C4-2B (cell line): ENCODE measurements around the gene MYRFL.

Source experiments
- H3K27ac ChIP-seq: fragments of 450-650 bp; 2 replicates; pipeline ENCODE4 v1.5.1; 2017
- CTCF ChIP-seq: fragments of 450-650 bp; conservative IDR thresholded peaks from 2 replicates; pipeline ENCODE4 v1.5.1; 2017; ENCODE audit warnings: mild to moderate bottlenecking
- ZFX ChIP-seq: fragments of 450-650 bp; IDR thresholded peaks from 2 replicates; pipeline ENCODE4 v1.6.1; 2017

MYRFL gene

GRCh38 chr12:69994724-69995173 lies 169.7 kb downstream of the MYRFL start:
- TF ChIP-seq ZFX, result no peak
- TF ChIP-seq CTCF, result no peak
- H3K27ac ChIP-seq, result no peak overlapping the region

DNA sequence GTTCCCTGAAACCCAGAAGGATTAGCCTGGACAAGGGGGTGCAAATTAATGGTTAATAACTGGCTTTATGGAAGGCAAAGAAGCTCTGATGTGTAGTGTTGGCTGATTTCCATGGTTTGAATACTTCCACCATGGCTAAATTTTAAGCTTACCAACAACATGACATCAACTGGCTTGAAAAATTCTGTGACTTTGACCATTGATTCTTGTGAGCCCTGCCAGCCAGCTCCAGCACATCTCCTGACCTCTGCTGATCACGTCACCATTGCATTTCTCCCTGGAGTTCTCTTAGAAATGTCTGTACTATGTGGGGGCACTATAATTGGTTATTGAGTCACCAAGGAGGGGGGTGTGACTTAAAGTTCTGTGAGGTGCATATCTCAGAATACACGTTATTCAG lies 171.2 kb downstream of the MYRFL start:
- TF ChIP-seq ZFX (no peak), CTCF (no peak)
- H3K27ac ChIP-seq, result no peak overlapping the region

- no peak for TF ChIP-seq ZFX
- H3K27ac ChIP-seq, result no peak overlapping the region
These were observed 171.7 kb downstream of the MYRFL start for GRCh38 chr12:69996722-69997121.

DNA sequence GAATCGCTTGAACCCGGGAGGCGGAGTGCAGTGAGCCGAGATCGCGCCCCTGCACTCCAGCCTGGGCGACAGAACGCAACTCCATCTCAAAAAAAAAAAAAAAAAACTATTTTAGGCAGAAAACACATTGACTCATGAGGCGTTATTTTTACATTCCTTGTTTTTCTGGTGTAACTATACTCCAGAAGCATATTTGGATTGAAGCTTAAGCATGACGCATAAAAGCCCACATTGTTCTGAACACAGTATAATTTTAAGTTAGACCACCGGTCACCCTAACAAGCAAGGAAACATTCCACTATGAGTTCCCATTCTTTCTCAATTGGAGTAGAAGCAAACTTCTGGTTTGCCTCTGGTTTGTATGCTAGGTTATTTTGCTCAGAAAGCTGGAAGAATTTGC lies 173.0 kb downstream of the MYRFL start:
- H3K27ac ChIP-seq, result no peak overlapping the region
- TF ChIP-seq ZFX (no peak), CTCF (no peak)

- H3K27ac ChIP-seq, result no peak overlapping the region
- no peak for TF ChIP-seq ZFX
- TF ChIP-seq CTCF, result no peak
These were observed 173.9 kb downstream of the MYRFL start for GRCh38 chr12:69998922-69999321.

- no peak for TF ChIP-seq CTCF
- TF ChIP-seq ZFX, result no peak
These were observed 174.5 kb downstream of the MYRFL start for GRCh38 chr12:69999561-69999960.

GRCh38 chr12:70002097-70002911 lies 177.3 kb downstream of the MYRFL start:
- no peak overlapping the region for H3K27ac ChIP-seq
- no peak for TF ChIP-seq ZFX
- TF ChIP-seq CTCF, result no peak

More at GRCh38 chr12:69999561-69999960, 174.5 kb downstream of the MYRFL start:
- no peak overlapping the region for H3K27ac ChIP-seq

DNA sequence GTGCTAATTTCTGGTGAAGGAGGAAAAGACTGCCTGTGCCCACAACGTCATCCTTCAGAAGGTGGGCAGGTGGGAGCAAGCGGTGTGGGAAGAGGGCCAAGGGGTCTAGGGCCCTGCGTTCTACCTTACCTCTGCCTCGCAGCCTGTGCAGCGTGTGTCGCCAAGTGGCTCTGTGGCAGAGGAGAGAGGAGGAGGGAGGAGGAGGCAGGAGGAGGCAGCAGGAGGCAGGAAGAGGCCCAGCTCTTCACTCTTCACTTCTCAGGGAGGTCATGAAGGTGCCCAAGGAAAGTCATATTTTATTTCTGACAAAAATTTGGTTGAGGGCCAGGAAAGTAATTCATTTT lies 177.9 kb downstream of the MYRFL start:
- H3K27ac ChIP-seq, result no peak overlapping the region
- TF ChIP-seq ZFX, result no peak
- TF ChIP-seq CTCF, result no peak
